Measurements from ENCODE around the gene SERPINB10.

- TF ChIP-seq, protein P1, sequence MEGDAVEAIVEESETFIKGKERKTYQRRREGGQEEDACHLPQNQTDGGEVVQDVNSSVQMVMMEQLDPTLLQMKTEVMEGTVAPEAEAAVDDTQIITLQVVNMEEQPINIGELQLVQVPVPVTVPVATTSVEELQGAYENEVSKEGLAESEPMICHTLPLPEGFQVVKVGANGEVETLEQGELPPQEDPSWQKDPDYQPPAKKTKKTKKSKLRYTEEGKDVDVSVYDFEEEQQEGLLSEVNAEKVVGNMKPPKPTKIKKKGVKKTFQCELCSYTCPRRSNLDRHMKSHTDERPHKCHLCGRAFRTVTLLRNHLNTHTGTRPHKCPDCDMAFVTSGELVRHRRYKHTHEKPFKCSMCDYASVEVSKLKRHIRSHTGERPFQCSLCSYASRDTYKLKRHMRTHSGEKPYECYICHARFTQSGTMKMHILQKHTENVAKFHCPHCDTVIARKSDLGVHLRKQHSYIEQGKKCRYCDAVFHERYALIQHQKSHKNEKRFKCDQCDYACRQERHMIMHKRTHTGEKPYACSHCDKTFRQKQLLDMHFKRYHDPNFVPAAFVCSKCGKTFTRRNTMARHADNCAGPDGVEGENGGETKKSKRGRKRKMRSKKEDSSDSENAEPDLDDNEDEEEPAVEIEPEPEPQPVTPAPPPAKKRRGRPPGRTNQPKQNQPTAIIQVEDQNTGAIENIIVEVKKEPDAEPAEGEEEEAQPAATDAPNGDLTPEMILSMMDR (IDR thresholded peaks at IDR 0.05; ENCODE audit: poor library complexity) = no peak
- no peak for TF ChIP-seq EZH2phosphoT487 (IDR thresholded peaks at IDR 0.05; ENCODE audit: low read depth, severe bottlenecking, unreplicated experiment)
- TF ChIP-seq EZH2 (IDR thresholded peaks at IDR 0.05; ENCODE audit: borderline replicate concordance) = no peak
Measured at GRCh38 chr18:63906056-63906455, 1.7 kb upstream of the SERPINB10 start.

Data from hepatocyte (in vitro differentiated cells).